HCEC 1CT (cell line): Measurements from ENCODE around the gene TMEM51.
A peak's percentile ranks its signal among the peaks of the same experiment; 100 is the strongest.

Source experiments
- DNase-seq: peaks from one replicate; pipeline ENCODE4 v3.0.0-alpha.2; 2017

TMEM51 gene

GRCh38 chr1:15222653-15223303 is 69.2 kb downstream of the TMEM51 start:
- DNase-seq = no peak

GRCh38 chr1:15224259-15224869 is 70.8 kb downstream of the TMEM51 start:
- DNase-seq = no peak

GRCh38 chr1:15224974-15225373 is 71.4 kb downstream of the TMEM51 start:
- DNase-seq = no peak

- DNase-seq = no peak
These were observed 71.9 kb downstream of the TMEM51 start for GRCh38 chr1:15225461-15225860.

GRCh38 chr1:15226388-15227255 is 73.1 kb downstream of the TMEM51 start:
- DNase-seq = no peak

GRCh38 chr1:15229707-15230131 is 76.2 kb downstream of the TMEM51 start:
- no peak for DNase-seq

GRCh38 chr1:15231714-15232201 is 78.2 kb downstream of the TMEM51 start:
- no peak for DNase-seq

GRCh38 chr1:15233689-15234088 is 80.1 kb downstream of the TMEM51 start:
- DNase-seq = no peak

- no peak for DNase-seq
These were observed 82.8 kb downstream of the TMEM51 start for GRCh38 chr1:15236321-15236721.

GRCh38 chr1:15236746-15237145 is 83.2 kb downstream of the TMEM51 start:
- DNase-seq = no peak

GRCh38 chr1:15238789-15239188 is 85.2 kb downstream of the TMEM51 start:
- DNase-seq = no peak

- DNase-seq = no peak
These were observed 89.2 kb downstream of the TMEM51 start for GRCh38 chr1:15242766-15243165.

- DNase-seq = no peak
These were observed 89.9 kb downstream of the TMEM51 start for GRCh38 chr1:15243275-15244043.

GRCh38 chr1:15244813-15245212 is 91.3 kb downstream of the TMEM51 start:
- no peak for DNase-seq

- DNase-seq = peak; percentile 56
These were observed 92.2 kb downstream of the TMEM51 start for GRCh38 chr1:15245593-15246360.

- DNase-seq = peak; percentile 47
These were observed 93.5 kb downstream of the TMEM51 start, which contains the start of gene FHAD1 for GRCh38 chr1:15246960-15247614. FHAD1 (plus strand) TSS chr1:15247223; CDS start chr1:15251785, 4,562 bp downstream.

GRCh38 chr1:15248216-15248615 is 94.7 kb downstream of the TMEM51 start:
- DNase-seq = no peak

- no peak for DNase-seq
These were observed 95.5 kb downstream of the TMEM51 start for GRCh38 chr1:15249081-15249480.

GRCh38 chr1:15251857-15252835 is 98.6 kb downstream of the TMEM51 start:
- no peak for DNase-seq

GRCh38 chr1:15254559-15254958 is 101.0 kb downstream of the TMEM51 start:
- DNase-seq = no peak
